ENCODE data around the gene TMEM204.

TMEM204 gene

GRCh38 chr16:1533443-1533951 lies at the start of gene TMEM204:
TMEM204 (plus strand) TSS chr16:1533666; CDS start chr16:1534276, 610 bp downstream.
- POLR2A ChIA-PET = no interaction called here
- CTCF ChIA-PET = no interaction called here
- Histone ChIP-seq H3K27ac (ENCODE audit: extremely low read depth, low read depth, low read length) (no peak within 1 kb of the TSS), H3K4me3 (ENCODE audit: low read depth, low read length) (no peak within 1 kb of the TSS), H3K36me3 (ENCODE audit: control insufficient read depth in 2 of 2, insufficient read depth in 1 of 2, low read length in 2 of 2) (no peaks in the 10 kb centered on the region), H3K4me1 (ENCODE audit: control insufficient read depth, insufficient read depth, low read length) (no peaks in the 10 kb centered on the region), H3K9me3 (ENCODE audit: control insufficient read depth, insufficient read depth, low read depth, low read length) (no peaks in the 10 kb centered on the region)
- TF ChIP-seq KLF10 (tag by site-specific recombination; IDR thresholded peaks at IDR 0.05) = no peak

GRCh38 chr16:1485847-1486496 lies 47.5 kb upstream of the TMEM204 start:
- ChIA-PET CTCF (no interaction called here), POLR2A (no interaction called here)
- Histone ChIP-seq H3K27ac (ENCODE audit: extremely low read depth, low read depth, low read length) (no peak overlapping the region), H3K4me1 (ENCODE audit: control insufficient read depth, insufficient read depth, low read length) (no peaks in the 10 kb centered on the region), H3K36me3 (ENCODE audit: control insufficient read depth in 2 of 2, insufficient read depth in 1 of 2, low read length in 2 of 2) (no peaks in the 10 kb centered on the region), H3K9me3 (ENCODE audit: control insufficient read depth, insufficient read depth, low read depth, low read length) (no peaks in the 10 kb centered on the region), H3K4me3 (ENCODE audit: low read depth, low read length) (no peak overlapping the region)
- TF ChIP-seq ZNF354C (tag by site-specific recombination; IDR thresholded peaks at IDR 0.05; ENCODE audit: borderline replicate concordance, low read depth) = no peak
- no peak for TF ChIP-seq ZNF426 (tag by site-specific recombination; IDR thresholded peaks at IDR 0.05)
- no peak for TF ChIP-seq ZBTB7A (tag by site-specific recombination; IDR thresholded peaks at IDR 0.05; ENCODE audit: low read depth)
- TF ChIP-seq ZFP69B (tag by site-specific recombination; IDR thresholded peaks at IDR 0.05) = no peak
- TF ChIP-seq, protein P1, sequence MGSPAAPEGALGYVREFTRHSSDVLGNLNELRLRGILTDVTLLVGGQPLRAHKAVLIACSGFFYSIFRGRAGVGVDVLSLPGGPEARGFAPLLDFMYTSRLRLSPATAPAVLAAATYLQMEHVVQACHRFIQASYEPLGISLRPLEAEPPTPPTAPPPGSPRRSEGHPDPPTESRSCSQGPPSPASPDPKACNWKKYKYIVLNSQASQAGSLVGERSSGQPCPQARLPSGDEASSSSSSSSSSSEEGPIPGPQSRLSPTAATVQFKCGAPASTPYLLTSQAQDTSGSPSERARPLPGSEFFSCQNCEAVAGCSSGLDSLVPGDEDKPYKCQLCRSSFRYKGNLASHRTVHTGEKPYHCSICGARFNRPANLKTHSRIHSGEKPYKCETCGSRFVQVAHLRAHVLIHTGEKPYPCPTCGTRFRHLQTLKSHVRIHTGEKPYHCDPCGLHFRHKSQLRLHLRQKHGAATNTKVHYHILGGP (tag by site-specific recombination; IDR thresholded peaks at IDR 0.05) = no peak
- TF ChIP-seq, protein P2, sequence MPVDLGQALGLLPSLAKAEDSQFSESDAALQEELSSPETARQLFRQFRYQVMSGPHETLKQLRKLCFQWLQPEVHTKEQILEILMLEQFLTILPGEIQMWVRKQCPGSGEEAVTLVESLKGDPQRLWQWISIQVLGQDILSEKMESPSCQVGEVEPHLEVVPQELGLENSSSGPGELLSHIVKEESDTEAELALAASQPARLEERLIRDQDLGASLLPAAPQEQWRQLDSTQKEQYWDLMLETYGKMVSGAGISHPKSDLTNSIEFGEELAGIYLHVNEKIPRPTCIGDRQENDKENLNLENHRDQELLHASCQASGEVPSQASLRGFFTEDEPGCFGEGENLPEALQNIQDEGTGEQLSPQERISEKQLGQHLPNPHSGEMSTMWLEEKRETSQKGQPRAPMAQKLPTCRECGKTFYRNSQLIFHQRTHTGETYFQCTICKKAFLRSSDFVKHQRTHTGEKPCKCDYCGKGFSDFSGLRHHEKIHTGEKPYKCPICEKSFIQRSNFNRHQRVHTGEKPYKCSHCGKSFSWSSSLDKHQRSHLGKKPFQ (tag by site-specific recombination; IDR thresholded peaks at IDR 0.05) = no peak
- TF ChIP-seq ZNF514 (tag by site-specific recombination; IDR thresholded peaks at IDR 0.05) = no peak
- TF ChIP-seq ZNF654 (tag by site-specific recombination; IDR thresholded peaks at IDR 0.05; ENCODE audit: low read depth) = no peak

- TF ChIP-seq ZNF221 (tag by site-specific recombination; IDR thresholded peaks at IDR 0.05; ENCODE audit: borderline replicate concordance) (no peak), ZNF214 (tag by site-specific recombination; IDR thresholded peaks at IDR 0.05; ENCODE audit: borderline replicate concordance) (no peak), ZBTB21 (tag by site-specific recombination; IDR thresholded peaks at IDR 0.05) (no peak), HOXD13 (CRISPR knock-in tag; IDR thresholded peaks at IDR 0.05; ENCODE audit: borderline replicate concordance) (no peak), ZNF140 (tag by site-specific recombination; IDR thresholded peaks at IDR 0.05) (no peak), ZNF654 (tag by site-specific recombination; IDR thresholded peaks at IDR 0.05; ENCODE audit: low read depth) (no peak)
- Histone ChIP-seq H3K27ac (ENCODE audit: extremely low read depth, low read depth, low read length) (no peak overlapping the region), H3K4me3 (ENCODE audit: low read depth, low read length) (no peak overlapping the region), H3K9me3 (ENCODE audit: control insufficient read depth, insufficient read depth, low read depth, low read length) (no peaks in the 10 kb centered on the region), H3K36me3 (ENCODE audit: control insufficient read depth in 2 of 2, insufficient read depth in 1 of 2, low read length in 2 of 2) (no peaks in the 10 kb centered on the region), H3K4me1 (ENCODE audit: control insufficient read depth, insufficient read depth, low read length) (no peaks in the 10 kb centered on the region)
- ChIA-PET CTCF (no interaction called here), POLR2A (interaction anchor here (1.1 kb wide), 1 partner anchor 9 kb away, joined by 3 read pairs; no protein-coding TSS in a partner anchor)
These were observed 46.7 kb upstream of the TMEM204 start for GRCh38 chr16:1486551-1487390.
